ENCODE data around the gene PHC3. TPM values are rescaled to one million over a fixed set of nuclear protein-coding genes. Genes with fewer than 3 reads are reported as not detected.

Gene PHC3
- total and polyA plus RNA-seq, 9 donors: 9.9 to 121 (median 90.2) TPM

DNA sequence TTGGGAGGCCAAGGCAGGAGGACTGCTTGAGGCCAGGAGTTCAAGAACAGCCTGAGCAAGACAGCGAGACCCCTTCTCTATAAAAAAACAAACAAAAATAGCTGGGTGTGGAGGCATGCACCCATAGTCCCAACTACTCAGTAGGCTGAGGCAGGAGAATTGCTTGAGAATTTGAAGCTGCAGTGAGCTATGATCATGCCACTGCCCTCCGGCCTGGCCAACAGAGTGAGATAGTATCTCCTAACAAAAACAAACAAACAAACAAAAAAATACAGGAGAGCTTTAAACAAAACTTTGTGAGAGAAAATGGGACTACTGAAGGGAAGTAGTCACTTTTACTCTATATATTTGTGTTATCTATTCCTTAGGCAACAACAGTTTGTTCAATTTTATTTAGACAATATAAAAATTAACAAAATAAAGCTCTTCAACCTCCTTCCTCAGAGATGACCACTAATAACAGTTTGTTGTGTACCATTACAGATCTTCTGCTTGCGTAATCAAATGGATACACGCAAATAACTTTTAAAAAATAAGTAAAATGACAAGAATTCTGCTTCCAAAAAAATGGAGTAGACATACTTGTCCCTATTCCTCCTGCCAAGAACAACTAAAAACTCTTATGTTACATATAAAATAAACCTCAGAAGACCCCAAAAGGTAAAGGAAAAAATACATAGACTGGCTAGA, 17.4 kb downstream of the PHC3 start:
- intact Hi-C loops (cut with DNase I): no loop called here
- Histone ChIP-seq H3K36me3 (no peaks in the 10 kb centered on the region), H3K27ac (no peak overlapping the region), H3K4me3 (no peak overlapping the region), H3K27me3 (no peaks in the 10 kb centered on the region), H3K9me3 (no peaks in the 10 kb centered on the region), H3K4me1 (ENCODE audit: insufficient read depth) (peaks cover 6% of the 10 kb centered on the region)
- WGBS, 3 donors: 85 to 89% (median 89%) methylated on average over 4 of the region's 4 CpGs
- TF ChIP-seq, protein P1, sequence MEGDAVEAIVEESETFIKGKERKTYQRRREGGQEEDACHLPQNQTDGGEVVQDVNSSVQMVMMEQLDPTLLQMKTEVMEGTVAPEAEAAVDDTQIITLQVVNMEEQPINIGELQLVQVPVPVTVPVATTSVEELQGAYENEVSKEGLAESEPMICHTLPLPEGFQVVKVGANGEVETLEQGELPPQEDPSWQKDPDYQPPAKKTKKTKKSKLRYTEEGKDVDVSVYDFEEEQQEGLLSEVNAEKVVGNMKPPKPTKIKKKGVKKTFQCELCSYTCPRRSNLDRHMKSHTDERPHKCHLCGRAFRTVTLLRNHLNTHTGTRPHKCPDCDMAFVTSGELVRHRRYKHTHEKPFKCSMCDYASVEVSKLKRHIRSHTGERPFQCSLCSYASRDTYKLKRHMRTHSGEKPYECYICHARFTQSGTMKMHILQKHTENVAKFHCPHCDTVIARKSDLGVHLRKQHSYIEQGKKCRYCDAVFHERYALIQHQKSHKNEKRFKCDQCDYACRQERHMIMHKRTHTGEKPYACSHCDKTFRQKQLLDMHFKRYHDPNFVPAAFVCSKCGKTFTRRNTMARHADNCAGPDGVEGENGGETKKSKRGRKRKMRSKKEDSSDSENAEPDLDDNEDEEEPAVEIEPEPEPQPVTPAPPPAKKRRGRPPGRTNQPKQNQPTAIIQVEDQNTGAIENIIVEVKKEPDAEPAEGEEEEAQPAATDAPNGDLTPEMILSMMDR (IDR thresholded peaks at IDR 0.05): no peak
- TF ChIP-seq POLR2A (IDR thresholded peaks at IDR 0.05) (no peak), EP300 (IDR thresholded peaks at IDR 0.05) (no peak)
- DNase-seq: no peak

DNA sequence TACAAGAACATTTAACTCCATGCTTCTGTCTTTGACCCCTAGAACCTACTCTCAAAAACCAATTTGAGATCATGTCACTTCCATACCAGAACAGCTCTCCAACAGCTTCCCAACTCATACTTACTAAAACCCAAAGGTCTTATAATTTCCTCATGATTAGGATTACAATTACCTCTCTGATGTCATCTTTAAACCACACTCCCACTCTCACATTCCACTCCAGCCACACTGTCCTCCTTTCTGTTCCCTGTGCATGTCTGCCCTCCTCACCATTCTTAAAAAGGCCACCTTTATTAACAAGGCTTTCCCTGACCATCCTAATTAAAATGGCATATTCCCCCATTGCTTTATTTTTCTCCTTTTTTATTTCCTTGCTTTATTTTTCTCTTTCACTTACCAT, 18.9 kb downstream of the PHC3 start:
- TF ChIP-seq POLR2A (IDR thresholded peaks at IDR 0.05): no peak
- no peak for TF ChIP-seq EP300 (IDR thresholded peaks at IDR 0.05)
- TF ChIP-seq, protein P1 (IDR thresholded peaks at IDR 0.05): no peak
- no peak overlapping the region for H3K4me3 ChIP-seq
- no peaks in the 10 kb centered on the region for H3K9me3 ChIP-seq
- no peak for DNase-seq
- no peaks in the 10 kb centered on the region for H3K27me3 ChIP-seq
- intact Hi-C loops (cut with DNase I): no loop called here
- H3K4me1 ChIP-seq (ENCODE audit: insufficient read depth): peaks cover 6% of the 10 kb centered on the region
- H3K36me3 ChIP-seq: no peaks in the 10 kb centered on the region
- no peak overlapping the region for H3K27ac ChIP-seq

DNA sequence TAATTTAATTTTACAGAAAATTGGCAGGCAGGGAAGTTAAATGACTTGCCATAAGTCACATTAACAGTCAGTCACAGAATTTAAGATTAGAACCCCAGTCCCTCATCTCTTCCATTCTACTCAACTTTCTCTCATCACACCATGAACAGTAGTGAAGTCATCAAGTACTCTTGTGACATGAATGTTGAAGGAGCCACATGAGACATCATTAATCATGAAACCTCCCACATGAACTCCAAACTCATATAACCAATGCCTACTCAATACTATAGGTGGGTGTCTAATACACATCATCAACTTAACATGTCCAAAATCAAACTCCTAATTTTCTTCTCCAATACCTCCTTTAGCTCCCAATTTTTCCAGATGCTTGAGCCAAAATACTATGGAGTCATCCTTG, 19.5 kb downstream of the PHC3 start:
- Histone ChIP-seq H3K36me3 (no peaks in the 10 kb centered on the region), H3K4me3 (no peak overlapping the region), H3K27me3 (no peaks in the 10 kb centered on the region), H3K9me3 (no peaks in the 10 kb centered on the region), H3K4me1 (ENCODE audit: insufficient read depth) (peaks cover 6% of the 10 kb centered on the region), H3K27ac (no peak overlapping the region)
- TF ChIP-seq POLR2A (IDR thresholded peaks at IDR 0.05): no peak
- TF ChIP-seq, protein P1 (IDR thresholded peaks at IDR 0.05): no peak
- no peak for TF ChIP-seq EP300 (IDR thresholded peaks at IDR 0.05)
- intact Hi-C loops (cut with DNase I): no loop called here
- no peak for DNase-seq

DNA sequence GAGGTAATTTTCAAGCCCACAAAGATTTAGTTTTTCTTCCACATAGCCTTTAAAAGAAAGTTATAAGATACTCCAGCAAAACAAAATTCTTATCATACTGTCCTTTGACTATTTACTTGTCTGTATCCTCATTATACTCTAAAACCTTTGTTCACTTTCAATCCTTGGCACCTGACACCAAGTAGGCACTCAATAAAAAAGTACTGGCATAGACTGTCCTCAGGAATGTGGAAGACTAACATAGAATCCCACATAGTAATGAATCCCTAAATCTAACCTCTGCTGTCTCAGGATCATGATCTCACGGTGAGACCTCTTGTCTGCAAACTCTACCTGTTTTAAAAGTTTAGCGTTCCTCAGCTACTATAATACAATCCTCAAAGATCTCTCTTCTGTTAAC, 21.6 kb downstream of the PHC3 start:
- 84 to 91% (median 90%) methylated on average over 2 of the region's 2 CpGs for WGBS, 3 donors
- TF ChIP-seq EP300 (IDR thresholded peaks at IDR 0.05): no peak
- TF ChIP-seq POLR2A (IDR thresholded peaks at IDR 0.05): no peak
- TF ChIP-seq, protein P1 (IDR thresholded peaks at IDR 0.05): no peak
- Histone ChIP-seq H3K36me3 (no peaks in the 10 kb centered on the region), H3K9me3 (no peaks in the 10 kb centered on the region), H3K4me1 (ENCODE audit: insufficient read depth) (peaks cover 6% of the 10 kb centered on the region), H3K27me3 (no peaks in the 10 kb centered on the region), H3K27ac (no peak overlapping the region), H3K4me3 (no peak overlapping the region)
- no peak for DNase-seq
- intact Hi-C loops (cut with DNase I): no loop called here
